HCT116 (cell line): ENCODE measurements around the gene PRR5L.

ENCODE experiments used
- CBX3 ChIP-seq: IDR thresholded peaks from 2 replicates; pipeline ENCODE4 v1.6.1; 2012; ENCODE audit warnings: low read depth
- POLR2AphosphoS5 ChIP-seq: IDR thresholded peaks from 2 replicates; pipeline ENCODE4 v1.6.1; 2011; ENCODE audit warnings: mild to moderate bottlenecking, low read depth, low read length, moderate library complexity
- RAD21 ChIP-seq: IDR thresholded peaks from 2 replicates; pipeline ENCODE4 v1.6.1; 2012; ENCODE audit warnings: low read depth, mild to moderate bottlenecking
- TF ChIP-seq, protein P1 (sequence below), 3 experiments: fragments of 200-600 bp in 1 of 3; sonication (generic) in 1 of 3; IDR thresholded peaks in 2 of 3; conservative IDR thresholded peaks in 1 of 3; 2 replicates each; pipeline ENCODE4 v1.5.1; 2012 to 2017; ENCODE audit warnings: low read depth in 2 of 3, low read length in 2 of 3, antibody characterized with exemption in 1 of 3, borderline replicate concordance in 1 of 3, control low read depth in 1 of 3, mild to moderate bottlenecking in 1 of 3, mixed read lengths in 1 of 3, mixed run types in 1 of 3, moderate library complexity in 1 of 3; ENCODE audit not compliant: insufficient read depth in 1 of 3

GRCh38 chr11:36254713-36255112 is 41.4 kb upstream of the PRR5L start:
- TF ChIP-seq, protein P1, sequence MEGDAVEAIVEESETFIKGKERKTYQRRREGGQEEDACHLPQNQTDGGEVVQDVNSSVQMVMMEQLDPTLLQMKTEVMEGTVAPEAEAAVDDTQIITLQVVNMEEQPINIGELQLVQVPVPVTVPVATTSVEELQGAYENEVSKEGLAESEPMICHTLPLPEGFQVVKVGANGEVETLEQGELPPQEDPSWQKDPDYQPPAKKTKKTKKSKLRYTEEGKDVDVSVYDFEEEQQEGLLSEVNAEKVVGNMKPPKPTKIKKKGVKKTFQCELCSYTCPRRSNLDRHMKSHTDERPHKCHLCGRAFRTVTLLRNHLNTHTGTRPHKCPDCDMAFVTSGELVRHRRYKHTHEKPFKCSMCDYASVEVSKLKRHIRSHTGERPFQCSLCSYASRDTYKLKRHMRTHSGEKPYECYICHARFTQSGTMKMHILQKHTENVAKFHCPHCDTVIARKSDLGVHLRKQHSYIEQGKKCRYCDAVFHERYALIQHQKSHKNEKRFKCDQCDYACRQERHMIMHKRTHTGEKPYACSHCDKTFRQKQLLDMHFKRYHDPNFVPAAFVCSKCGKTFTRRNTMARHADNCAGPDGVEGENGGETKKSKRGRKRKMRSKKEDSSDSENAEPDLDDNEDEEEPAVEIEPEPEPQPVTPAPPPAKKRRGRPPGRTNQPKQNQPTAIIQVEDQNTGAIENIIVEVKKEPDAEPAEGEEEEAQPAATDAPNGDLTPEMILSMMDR (IDR thresholded peaks at IDR 0.05 in 2 of 3, conservative IDR thresholded peaks at IDR 0.05 in 1 of 3; ENCODE audit: borderline replicate concordance in 1 of 3, insufficient read depth in 1 of 3, low read depth in 2 of 3, low read length in 2 of 3): no peak
- TF ChIP-seq POLR2AphosphoS5 (no peak), CBX3 (no peak), RAD21 (no peak)
